ENCODE results near the gene WNT7B.

Gene WNT7B

GRCh38 chr22:45952553-45952952, 24.4 kb downstream of the WNT7B start:
- H3K4me3 ChIP-seq (ENCODE audit: low read depth, low read length), result no peak overlapping the region
- TF ChIP-seq CTCF (IDR thresholded peaks at IDR 0.05; ENCODE audit: borderline replicate concordance, insufficient read depth, low read depth, low read length), result no peak

GRCh38 chr22:45952151-45952550, 24.8 kb downstream of the WNT7B start:
- H3K4me3 ChIP-seq (ENCODE audit: low read depth, low read length), result no peak overlapping the region
- TF ChIP-seq CTCF (IDR thresholded peaks at IDR 0.05; ENCODE audit: borderline replicate concordance, insufficient read depth, low read depth, low read length), result no peak

DNA sequence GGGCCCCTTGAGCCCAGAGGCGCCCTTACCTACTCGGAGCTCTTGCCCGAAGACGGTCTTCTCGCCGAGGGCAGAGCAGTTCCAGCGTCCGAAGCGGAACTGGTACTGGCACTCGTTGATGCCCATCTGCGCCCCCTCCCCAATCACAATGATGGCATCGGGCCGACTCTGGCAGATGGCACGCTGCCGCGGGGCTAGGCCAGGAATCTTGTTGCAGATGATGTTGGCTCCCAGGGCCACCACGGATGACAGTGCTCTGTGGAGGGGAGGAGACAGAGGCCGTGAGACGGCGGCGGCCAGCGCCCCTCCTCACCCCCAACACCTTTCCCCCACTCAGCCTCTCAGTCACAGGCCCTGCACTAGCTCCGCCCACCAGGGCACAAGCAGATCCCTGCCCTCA, 27.1 kb downstream of the WNT7B start:
- no peak for TF ChIP-seq CTCF (IDR thresholded peaks at IDR 0.05; ENCODE audit: borderline replicate concordance, insufficient read depth, low read depth, low read length)
- H3K4me3 ChIP-seq (ENCODE audit: low read depth, low read length), result no peak overlapping the region

DNA sequence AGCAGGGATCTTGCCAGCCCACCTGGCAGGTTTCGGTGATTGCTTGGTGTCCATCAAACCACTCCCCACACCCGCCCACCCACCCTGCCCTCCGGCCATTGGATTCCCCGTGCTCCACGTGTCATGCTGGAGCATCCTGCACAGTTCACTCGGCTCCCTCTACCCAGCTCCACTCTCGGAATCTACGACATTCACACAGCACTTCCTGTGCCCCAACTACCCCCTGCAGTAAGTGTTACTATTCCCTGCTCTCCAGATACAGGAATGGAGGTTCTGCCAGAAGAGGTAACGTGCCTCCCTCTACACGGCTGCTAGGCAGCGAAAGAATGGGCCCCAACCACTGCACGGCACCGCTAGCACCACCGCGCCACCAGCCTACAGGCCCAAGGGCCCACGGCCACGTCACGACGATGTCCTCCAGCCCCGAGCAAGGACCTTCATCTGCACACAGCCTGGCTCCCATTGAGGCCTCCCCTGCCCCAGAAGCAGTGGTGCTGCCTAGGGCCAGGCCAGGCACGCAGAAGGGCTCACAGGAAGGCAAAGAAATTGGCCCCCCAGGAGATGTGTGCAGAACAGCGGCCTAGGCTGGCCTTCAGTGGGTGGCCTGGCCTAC, 27.6 kb downstream of the WNT7B start:
- TF ChIP-seq CTCF (IDR thresholded peaks at IDR 0.05; ENCODE audit: borderline replicate concordance, insufficient read depth, low read depth, low read length), result no peak
- H3K4me3 ChIP-seq (ENCODE audit: low read depth, low read length), result no peak overlapping the region

DNA sequence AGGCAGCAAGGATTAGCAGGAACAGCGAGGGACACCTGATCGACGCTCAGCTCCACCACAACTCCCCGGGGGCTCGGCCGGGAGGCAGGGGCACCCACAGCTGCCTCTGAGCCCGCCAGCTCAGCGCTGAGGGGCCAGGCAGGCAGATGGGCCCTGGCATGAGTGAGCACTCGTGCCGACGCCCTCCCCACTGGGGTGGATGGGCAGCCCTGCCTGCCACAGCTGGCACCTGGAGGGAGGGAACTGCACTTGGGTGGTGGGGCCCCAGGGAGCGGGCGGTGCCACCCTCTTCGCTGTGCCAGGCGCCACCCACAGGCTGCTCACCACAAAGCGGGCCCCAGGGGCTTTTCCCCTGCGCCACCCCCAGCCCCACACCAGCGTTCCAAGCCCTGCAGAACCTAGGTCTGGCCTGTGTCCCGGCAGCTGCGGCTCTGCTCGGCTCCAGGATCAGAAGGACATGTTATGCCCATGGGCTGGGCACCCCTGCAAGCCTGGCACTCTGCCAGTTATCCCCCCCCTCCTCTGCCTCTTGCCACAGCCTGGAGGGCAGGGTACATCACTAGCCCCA, 28.8 kb downstream of the WNT7B start:
- no peak for TF ChIP-seq CTCF (IDR thresholded peaks at IDR 0.05; ENCODE audit: borderline replicate concordance, insufficient read depth, low read depth, low read length)
- H3K4me3 ChIP-seq (ENCODE audit: low read depth, low read length), result no peak overlapping the region

DNA sequence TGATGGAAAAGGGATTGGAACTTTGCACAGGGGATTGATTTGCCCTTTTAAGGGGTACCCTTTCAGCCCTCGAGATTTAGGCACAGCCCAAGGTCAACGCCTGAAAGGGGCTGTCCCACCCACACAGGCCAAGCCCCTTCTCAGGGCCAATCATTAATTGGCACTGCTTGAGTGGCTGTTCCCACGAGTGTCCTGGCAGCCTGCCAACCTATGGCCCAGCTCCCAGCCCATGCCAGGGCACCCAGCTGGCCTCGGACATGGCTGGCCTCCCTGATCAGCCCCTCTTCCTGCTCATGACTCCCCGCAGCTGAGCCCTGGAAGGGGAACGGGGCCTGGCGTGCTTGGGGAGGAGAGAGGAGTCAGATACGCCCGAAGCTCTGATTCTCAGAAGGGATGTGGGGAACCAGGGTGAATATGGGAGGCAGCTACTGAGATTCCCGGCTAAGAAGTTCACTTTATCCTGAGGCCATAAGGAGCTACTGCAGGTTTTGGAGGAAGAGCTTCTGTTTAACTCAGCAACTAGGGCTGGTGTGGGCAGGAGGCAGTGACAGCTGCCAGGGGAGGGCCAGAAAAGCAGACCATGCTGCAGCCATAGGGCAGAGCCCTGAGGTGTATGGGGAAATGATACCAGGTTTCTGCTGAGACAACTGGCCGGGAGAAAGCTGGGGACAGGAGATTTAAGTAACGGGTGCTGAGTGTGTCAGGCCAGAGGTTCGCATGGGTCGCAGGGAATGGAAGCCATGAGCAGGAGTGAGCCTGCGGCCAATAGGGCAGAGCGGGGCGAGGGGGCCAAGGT, 30.0 kb downstream of the WNT7B start:
- no peak overlapping the region for H3K4me3 ChIP-seq (ENCODE audit: low read depth, low read length)
- no peak for TF ChIP-seq CTCF (IDR thresholded peaks at IDR 0.05; ENCODE audit: borderline replicate concordance, insufficient read depth, low read depth, low read length)
